Activated CD4-positive, CD25-positive, alpha-beta regulatory T cell (primary cell): ENCODE measurements around the gene SLC8B1.

Experiments
- DNase-seq, 4 experiments: peaks; one replicate each; lab custom pipeline; 2025; lab: John Stamatoyannopoulos, UW

The SLC8B1 gene

DNA sequence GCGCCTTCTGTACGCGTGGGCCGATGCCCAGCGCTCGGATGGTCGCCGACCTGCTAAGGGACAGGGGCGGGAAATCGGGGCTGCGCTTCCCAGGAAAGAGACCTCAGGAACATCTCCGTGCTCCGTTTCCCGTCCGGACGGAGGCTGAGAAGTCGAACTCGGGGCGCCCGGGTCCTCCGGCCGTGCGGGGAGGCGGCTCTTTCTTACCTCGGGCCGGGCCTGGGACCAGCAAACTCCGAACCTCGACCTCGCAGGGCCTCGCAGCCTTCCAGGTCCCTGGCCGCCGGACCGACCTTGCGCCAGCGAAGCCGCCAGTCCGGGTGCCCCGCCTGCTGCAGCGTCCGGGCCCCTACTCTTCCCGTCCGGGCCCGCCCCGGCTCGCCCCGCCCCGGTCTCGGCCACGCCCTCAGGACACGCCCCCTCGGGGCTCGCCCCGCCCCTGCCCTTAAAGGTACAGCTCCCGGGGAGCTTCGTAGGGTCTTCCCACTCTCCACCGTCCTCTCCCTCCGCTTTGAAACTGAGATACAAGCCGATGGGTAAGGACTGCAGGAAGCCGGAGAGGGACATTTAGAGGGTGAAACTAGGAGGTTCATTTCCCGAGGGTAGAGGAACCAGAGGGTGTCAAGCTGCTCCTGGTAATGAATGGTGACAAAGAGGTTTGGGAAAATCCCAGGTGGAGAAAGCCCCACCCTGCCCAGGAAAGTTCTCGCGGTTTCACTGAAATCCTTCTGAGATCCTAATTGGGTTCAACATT lies at the start of gene SLC8B1:
Gene SLC8B1 (minus strand): TSS at position 324 of the 754 bp plus-strand sequence. CDS start 2,231 bp downstream, outside the sequence.
- DNase-seq, result peak; percentile 71 to 88 (median 81)

DNA sequence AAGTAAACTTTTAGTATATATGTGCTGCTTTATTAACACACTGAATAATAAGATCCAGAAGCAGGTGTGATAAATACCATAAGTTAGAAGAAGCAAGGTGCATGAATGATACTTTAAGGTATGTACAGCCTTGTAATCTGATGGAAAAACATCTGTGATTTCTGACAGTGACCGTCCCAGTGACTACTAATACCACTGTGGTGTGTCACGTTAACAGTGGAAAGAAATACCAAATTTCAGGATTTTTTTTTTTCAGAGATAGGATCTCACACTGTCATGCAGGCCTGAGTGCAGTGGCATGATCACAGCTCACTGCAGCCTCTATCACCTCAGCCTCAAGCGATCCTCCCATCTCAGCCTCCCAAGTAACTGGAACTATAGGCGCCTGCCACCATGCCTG lies 47.3 kb upstream of the SLC8B1 start:
- no peak for DNase-seq

- no peak for DNase-seq
These were observed 46.3 kb upstream of the SLC8B1 start for GRCh38 chr12:113381220-113381619.

DNA sequence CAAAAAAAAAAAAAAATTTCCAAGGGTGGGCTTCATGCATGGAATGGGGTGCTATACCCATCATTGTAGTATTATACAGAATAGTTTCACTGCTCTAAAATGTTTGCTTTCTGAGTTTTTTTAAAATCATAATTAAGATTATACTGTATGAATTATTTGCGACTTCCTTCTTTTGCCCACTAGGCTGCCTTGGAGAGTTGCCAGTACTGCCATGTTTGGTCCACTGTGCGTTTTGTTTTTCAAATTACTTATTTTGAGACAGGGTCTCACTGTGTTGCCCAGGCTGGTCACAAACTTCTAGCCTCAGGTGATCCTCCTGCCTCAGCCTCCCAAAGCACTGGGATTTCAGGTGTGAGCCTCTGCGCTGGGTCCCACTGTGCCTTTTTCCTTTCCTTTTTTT lies 43.4 kb upstream of the SLC8B1 start:
- no peak for DNase-seq

DNA sequence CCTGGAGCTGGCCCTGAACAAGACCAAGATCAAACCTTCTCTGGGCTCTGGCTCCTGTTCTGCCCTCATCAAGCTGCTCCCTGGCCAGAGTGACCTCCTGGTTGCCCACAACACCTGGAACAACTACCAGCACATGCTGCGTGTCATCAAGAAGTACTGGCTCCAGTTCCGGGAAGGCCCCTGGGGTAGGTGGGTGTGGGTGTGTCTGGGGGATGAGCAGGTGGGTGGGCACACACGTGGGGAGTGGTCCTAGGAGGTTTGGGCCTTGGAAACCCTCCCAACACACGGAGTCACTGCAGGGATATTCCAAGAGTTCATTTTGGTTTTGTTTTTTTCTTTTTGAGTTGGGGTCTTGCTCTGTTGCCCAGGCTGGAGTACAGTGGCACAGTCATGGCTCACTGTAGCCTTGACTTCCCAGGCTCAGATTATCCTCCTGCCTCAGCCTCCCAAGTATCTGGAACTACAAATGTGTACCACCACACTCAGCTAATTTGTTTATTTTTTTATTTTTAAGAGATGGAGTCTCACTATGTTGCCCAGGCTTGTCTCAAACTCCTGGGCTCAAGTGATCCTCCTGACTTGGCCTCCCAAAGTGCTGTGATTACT lies 40.0 kb upstream of the SLC8B1 start:
- no peak for DNase-seq

GRCh38 chr12:113373969-113374368 lies 39.1 kb upstream of the SLC8B1 start:
- DNase-seq, result no peak

DNA sequence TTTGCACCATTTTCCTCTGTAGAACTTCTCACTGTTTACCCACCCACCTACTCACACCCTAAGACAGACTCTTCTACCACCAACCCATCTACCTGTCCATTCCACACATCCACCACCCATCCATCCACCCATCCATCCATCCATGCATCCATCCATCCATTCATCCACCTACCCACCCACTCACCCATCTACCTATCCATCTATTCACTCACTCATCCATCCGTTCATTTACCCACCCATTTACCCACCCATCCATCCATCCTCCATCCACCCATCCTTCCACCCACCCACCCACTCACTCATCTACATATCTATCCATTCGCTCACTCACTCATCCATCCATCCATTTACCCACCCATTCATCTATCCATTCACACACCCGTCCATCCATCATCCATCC lies 38.5 kb upstream of the SLC8B1 start:
- no peak for DNase-seq

GRCh38 chr12:113372371-113372770 lies 37.5 kb upstream of the SLC8B1 start:
- DNase-seq, result no peak

- DNase-seq, result no peak
These were observed 36.9 kb upstream of the SLC8B1 start for GRCh38 chr12:113371808-113372207.

GRCh38 chr12:113370923-113371682 lies 36.2 kb upstream of the SLC8B1 start:
- no peak for DNase-seq

GRCh38 chr12:113369391-113369985 lies 34.6 kb upstream of the SLC8B1 start:
- DNase-seq, result no peak

DNA sequence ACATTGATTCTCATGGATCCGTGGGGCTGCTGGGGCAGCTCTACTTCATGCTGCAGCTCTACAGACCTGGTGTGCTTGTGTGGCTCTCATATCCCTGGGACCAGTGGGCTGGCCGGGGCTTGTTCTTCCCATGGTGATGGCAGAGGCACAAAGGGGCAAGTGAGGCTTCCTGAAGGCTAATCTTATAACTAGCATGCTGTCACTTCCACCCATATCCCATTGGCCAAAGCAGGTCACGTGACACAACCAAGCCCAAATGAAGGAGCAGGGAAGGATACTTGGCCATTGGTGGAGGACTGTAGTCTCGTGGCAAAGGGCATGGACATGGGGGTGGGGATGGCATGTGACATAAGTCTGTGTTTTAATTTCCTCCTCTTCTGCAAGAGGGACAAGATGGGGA lies 33.4 kb upstream of the SLC8B1 start:
- no peak for DNase-seq

DNA sequence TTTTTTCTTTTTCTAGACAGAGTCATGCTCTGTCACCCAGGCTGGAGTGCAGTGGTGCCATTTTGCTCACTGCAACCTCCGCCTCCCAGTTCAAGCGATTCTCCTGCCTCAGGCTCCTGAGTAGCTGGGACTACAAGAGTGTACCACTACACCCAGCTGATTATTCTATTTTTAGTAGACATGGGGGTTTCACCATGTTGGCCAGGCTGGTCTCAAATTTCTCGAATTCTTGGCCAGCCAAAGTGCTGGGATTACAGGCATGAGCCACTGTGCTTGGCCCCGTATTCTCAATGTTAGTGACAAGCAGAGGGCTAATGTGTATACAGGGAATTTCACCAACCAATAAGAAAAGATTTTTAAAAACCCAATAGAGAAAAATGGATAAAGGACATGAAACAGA lies 31.9 kb upstream of the SLC8B1 start:
- no peak for DNase-seq

DNA sequence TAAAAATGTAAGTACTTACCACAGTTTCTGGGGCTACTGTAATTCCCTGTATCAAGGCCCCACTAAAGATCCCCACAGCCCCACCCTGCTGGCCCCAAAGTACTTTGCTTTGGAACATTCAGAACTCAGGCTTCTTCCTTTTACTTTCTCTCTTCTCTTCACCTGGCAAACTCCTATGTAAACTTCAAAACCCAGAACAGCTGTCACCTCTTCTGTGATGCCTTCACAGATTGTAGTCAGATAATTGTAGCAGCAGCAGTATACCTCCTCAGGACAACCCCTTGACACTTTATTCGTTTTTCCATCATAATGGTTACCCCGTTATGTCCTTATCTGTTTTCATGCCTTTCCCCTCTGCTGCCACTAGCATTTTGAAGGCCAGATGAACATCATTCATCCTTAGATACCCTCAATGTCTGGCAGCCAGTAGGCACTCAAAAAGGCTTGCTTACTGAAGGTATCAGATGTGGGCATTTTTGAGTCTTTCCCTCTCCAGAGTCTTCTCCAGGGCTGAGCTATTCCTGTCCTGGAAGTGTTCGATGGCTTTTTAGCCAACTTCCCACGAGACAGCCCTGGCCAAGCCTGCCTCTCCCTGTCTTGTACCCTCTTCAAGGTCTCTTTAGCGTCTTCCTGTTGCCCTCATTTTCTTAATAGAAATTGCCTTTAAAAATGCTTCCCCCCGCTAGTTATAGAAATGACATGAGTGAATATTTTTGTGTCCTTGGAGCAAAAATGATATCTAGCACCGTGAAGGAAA lies 30.9 kb upstream of the SLC8B1 start:
- DNase-seq, result no peak

GRCh38 chr12:113364698-113365097 lies 29.8 kb upstream of the SLC8B1 start:
- no peak for DNase-seq

- no peak for DNase-seq
These were observed 26.9 kb upstream of the SLC8B1 start for GRCh38 chr12:113361574-113362370.

DNA sequence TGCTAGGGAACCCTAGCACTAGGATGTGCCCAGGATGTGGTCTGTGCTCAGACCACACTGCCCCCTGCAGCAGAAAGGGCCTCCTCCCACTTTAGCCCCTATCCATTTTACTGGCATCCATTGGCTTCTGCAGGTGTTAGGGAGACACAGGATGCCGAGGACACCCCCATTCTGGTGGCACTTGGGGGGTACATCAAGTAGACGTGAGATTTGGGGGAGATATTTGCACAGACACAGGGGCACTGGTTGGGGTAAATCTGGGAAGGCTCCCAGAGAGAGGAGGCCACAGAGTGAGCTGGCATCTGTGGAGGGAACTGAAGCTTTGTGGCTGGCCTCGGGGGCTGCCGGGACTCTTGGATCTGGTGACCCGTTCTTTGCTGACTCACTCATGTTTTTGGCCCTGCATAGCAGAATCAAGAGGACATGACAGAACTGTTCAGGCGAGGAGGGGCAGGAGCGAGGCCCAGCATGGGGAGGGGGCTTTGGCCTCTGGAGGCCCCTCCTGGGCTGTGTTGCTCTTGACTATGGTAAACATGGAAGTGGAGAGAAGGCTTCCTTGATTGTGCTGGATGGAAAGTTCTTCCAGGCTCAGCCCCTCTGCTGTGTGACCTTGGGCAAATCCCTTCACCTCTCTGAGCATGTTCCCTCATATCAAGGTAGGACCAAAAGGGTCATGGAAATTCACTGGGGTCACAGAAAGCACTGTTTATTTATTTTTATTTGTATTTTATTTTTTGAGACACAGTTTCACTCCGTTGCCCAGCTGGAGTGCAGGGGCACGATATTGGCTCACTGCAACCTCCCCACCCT lies 25.2 kb upstream of the SLC8B1 start:
- no peak for DNase-seq

GRCh38 chr12:113359133-113359938 lies 24.4 kb upstream of the SLC8B1 start:
- no peak for DNase-seq
